SH-SY5Y (cell line): Measurements from ENCODE around the gene KBTBD13.

Experiments used
- GATA2 ChIP-seq: IDR thresholded peaks from 2 replicates; pipeline ENCODE4 v1.6.1; 2011; ENCODE audit warnings: mild to moderate bottlenecking, low read depth, low read length
- GATA3 ChIP-seq: IDR thresholded peaks from 2 replicates; pipeline ENCODE4 v1.6.1; 2011; ENCODE audit warnings: low read depth, mild to moderate bottlenecking, low read length, moderate library complexity

DNA sequence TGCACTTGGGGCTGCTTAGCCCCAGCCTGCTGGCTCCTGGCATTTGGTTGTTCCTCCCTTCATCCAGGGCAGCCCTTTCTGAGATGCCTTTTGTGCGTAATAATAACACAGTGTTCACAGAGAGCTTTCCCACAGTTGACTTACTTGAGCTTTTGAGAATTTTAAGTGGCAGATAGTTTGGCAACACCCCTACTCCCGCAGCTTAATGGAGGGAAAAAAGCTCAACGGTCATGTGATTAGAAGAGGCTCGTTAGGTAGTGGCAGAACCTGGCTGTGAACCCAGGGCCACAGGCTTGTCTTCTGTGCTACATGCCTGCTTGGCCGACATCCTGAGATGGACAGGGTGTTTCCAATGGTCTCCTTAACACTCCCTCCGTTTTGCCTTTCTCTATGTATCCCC is 4.7 kb downstream of the KBTBD13 start:
- TF ChIP-seq GATA3: no peak
- no peak for TF ChIP-seq GATA2
